Astrocyte (in vitro differentiated cells and primary cell): ENCODE data around the gene IL1B.

Experiments
- CTCF ChIP-seq: IDR thresholded peaks from 2 replicates; pipeline ENCODE4 v1.5.1; 2011; ENCODE audit warnings: low read depth, mild to moderate bottlenecking, inconsistent platforms, low read length, moderate library complexity; ENCODE audit not compliant: insufficient read depth
- EZH2 ChIP-seq: IDR thresholded peaks from 2 replicates; pipeline ENCODE4 v1.6.1; 2012; ENCODE audit warnings: mild to moderate bottlenecking, low read length, inconsistent platforms; ENCODE audit not compliant: insufficient read depth

- TF ChIP-seq EZH2 (no peak), CTCF (no peak)
Observed at GRCh38 chr2:112791693-112792230, 44.8 kb downstream of the IL1B start.
